SK-N-SH (cell line): ENCODE data around the gene C5orf63. TPM values are rescaled to one million over a fixed set of nuclear protein-coding genes. Genes with fewer than 3 reads are reported as not detected.
A peak's percentile ranks its signal among the peaks of the same experiment; 100 is the strongest.

ENCODE experiments used
- NFIC ChIP-seq: IDR thresholded peaks from 2 replicates; pipeline ENCODE4 v1.4.0; 2012; ENCODE audit warnings: borderline replicate concordance
- POLR2AphosphoS5 ChIP-seq: IDR thresholded peaks from 2 replicates; pipeline ENCODE4 v1.6.1; 2012; ENCODE audit warnings: low read depth, low read length
- YY1 ChIP-seq: IDR thresholded peaks from 2 replicates; pipeline ENCODE4 v1.4.0; 2012; ENCODE audit warnings: low read depth, mild to moderate bottlenecking
- polyA plus RNA-seq, 3 experiments: library from polyadenylated mRNA; depleted of rRNA; stranded (reverse); fragments of >200 nt; gene quantifications; 2 replicates each; pipeline ENCODE4 v1.2.3, GENCODE V29; 2012
- TF ChIP-seq, protein P1 (sequence below): IDR thresholded peaks from 2 replicates; pipeline ENCODE4 v1.4.0; 2012; ENCODE audit warnings: low read depth, borderline replicate concordance

C5orf63 gene
- polyA plus RNA-seq, 1 of the 3 experiments (the other 2 are of a cell fraction) = 3.6 TPM

DNA sequence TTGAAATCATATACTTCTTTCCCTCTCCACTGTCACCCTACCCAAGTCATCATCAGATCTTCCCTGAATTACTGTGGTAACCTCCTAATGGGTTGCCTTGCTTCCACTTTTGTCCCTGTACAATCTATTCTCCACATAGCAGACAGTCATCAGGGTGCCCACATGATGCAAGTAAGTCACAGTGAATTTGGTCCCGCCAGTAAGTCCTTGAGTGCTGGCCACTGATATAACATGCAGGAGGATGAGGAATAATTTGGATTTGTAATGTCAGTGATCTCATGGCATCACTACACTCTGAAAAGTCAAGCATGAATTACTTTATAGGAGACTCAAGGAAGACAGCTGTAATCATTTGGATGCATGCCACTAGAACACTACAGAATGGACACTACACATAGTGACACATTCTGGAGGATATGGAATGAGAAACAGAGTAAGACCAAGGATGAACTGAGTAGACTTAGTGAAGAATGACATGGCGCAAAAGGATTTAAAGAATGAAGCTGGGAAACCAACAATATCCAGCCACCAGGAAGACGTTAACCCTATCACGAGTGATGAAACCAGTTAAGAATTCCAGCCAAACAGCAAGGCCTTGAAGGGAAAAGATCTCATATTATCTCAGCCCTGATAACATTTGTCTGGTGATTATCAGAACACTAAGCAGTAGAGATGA lies 71.5 kb downstream of the C5orf63 start (continued):
- TF ChIP-seq NFIC (peak; percentile 87), POLR2AphosphoS5 (peak; percentile 59; the same call in 1 of the 2 replicates), YY1 (no peak)
- TF ChIP-seq, protein P1, sequence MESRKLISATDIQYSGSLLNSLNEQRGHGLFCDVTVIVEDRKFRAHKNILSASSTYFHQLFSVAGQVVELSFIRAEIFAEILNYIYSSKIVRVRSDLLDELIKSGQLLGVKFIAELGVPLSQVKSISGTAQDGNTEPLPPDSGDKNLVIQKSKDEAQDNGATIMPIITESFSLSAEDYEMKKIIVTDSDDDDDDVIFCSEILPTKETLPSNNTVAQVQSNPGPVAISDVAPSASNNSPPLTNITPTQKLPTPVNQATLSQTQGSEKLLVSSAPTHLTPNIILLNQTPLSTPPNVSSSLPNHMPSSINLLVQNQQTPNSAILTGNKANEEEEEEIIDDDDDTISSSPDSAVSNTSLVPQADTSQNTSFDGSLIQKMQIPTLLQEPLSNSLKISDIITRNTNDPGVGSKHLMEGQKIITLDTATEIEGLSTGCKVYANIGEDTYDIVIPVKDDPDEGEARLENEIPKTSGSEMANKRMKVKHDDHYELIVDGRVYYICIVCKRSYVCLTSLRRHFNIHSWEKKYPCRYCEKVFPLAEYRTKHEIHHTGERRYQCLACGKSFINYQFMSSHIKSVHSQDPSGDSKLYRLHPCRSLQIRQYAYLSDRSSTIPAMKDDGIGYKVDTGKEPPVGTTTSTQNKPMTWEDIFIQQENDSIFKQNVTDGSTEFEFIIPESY = 0 out of 2 replicates have a peak, but pooled peaks have one; percentile 44

Other genes starting within 250 kb of the C5orf63 start
- 21.5 and 32.4 TPM in 2 replicates for gene MARCHF3, start 42.9 kb downstream of the C5orf63 start, polyA plus RNA-seq (2012; rRNA removed)
- gene MEGF10, start 217.3 kb upstream of the C5orf63 start, polyA plus RNA-seq (2012; rRNA removed) = 0.67 and 1.1 TPM in 2 replicates